Measurements from ENCODE around the gene RHOJ. TPM values are rescaled to one million over a fixed set of nuclear protein-coding genes. Genes with fewer than 3 reads are reported as not detected.

Gene RHOJ
- total and polyA plus RNA-seq, 2 of the 13 experiments (the other 11 are each of a cell fraction or from before 2014, with no cell fraction given), result 0.22 to 1.3 TPM

DNA sequence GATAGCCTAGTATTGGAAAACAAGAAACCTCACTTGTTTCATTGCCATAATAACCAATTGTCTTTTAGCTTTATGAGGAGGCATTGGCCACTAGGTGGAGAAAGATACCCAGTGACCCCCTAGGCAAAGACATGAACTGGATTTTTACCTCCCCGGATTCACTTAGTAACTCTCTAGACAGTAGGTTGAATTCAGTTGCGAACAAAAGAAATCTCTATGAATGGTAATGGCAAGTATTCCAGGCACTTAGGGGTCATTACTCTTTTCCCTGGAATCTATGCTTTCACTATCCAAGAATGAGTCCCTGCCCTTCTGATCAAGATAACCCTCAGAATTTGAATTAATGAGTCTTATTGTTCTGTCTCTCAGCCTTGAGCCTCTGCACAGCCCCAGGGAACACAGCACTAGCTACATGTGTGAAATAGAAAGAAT is 29.5 kb upstream of the RHOJ start (continued):
- TF ChIP-seq, protein P1, sequence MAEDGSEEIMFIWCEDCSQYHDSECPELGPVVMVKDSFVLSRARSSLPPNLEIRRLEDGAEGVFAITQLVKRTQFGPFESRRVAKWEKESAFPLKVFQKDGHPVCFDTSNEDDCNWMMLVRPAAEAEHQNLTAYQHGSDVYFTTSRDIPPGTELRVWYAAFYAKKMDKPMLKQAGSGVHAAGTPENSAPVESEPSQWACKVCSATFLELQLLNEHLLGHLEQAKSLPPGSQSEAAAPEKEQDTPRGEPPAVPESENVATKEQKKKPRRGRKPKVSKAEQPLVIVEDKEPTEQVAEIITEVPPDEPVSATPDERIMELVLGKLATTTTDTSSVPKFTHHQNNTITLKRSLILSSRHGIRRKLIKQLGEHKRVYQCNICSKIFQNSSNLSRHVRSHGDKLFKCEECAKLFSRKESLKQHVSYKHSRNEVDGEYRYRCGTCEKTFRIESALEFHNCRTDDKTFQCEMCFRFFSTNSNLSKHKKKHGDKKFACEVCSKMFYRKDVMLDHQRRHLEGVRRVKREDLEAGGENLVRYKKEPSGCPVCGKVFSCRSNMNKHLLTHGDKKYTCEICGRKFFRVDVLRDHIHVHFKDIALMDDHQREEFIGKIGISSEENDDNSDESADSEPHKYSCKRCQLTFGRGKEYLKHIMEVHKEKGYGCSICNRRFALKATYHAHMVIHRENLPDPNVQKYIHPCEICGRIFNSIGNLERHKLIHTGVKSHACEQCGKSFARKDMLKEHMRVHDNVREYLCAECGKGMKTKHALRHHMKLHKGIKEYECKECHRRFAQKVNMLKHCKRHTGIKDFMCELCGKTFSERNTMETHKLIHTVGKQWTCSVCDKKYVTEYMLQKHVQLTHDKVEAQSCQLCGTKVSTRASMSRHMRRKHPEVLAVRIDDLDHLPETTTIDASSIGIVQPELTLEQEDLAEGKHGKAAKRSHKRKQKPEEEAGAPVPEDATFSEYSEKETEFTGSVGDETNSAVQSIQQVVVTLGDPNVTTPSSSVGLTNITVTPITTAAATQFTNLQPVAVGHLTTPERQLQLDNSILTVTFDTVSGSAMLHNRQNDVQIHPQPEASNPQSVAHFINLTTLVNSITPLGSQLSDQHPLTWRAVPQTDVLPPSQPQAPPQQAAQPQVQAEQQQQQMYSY (CRISPR knock-in tag; IDR thresholded peaks at IDR 0.05), result peak; percentile 89
- TF ChIP-seq TOE1 (CRISPR knock-in tag; IDR thresholded peaks at IDR 0.05) (no peak), STAG1 (CRISPR knock-in tag; IDR thresholded peaks at IDR 0.05) (peak; percentile 68), NFE2L1 (CRISPR knock-in tag; IDR thresholded peaks at IDR 0.05; ENCODE audit: borderline replicate concordance) (no peak), FIP1L1 (IDR thresholded peaks at IDR 0.05; ENCODE audit: borderline replicate concordance, insufficient read depth, low read depth, low read length) (no peak), SMC3 (IDR thresholded peaks at IDR 0.05; ENCODE audit: low read length) (peak; percentile 74), FOXA3 (CRISPR knock-in tag; IDR thresholded peaks at IDR 0.05) (no peak), ZNF780A (CRISPR knock-in tag; IDR thresholded peaks at IDR 0.05) (no peak)
- TF ChIP-seq, protein P2, sequence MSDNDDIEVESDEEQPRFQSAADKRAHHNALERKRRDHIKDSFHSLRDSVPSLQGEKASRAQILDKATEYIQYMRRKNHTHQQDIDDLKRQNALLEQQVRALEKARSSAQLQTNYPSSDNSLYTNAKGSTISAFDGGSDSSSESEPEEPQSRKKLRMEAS (IDR thresholded peaks at IDR 0.05), result no peak

DNA sequence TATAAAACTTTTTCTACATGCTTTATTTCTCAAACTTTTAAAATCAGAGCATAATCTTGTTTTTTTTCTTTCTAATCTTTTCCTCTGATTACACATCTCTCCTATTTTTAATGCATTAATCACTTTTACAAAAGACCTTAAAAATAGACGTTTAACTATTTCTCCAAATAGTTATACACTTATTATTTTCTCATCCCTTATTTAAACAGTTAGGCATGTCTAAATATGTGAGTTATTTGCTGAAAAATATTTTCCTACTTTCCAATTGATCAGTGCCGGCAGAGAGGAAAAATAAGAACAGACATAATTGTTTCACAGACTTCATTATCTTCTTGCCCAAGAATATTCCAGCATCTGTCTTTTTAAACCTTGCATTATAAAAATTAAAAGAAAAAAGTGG is 28.7 kb upstream of the RHOJ start:
- H3K9me3 ChIP-seq (ENCODE audit: low read length), result no peaks in the 10 kb centered on the region
- H3K9ac ChIP-seq (ENCODE audit: insufficient read depth, low read depth, low read length), result no peak overlapping the region
- no peaks in the 10 kb centered on the region for H4K20me1 ChIP-seq (ENCODE audit: insufficient read depth, low read length)
- BruUV-seq (replicated peaks), result no TSS peak
- ChIA-PET CTCF (ENCODE audit: low intra/inter-chr PET ratio, low total read pairs) (interaction anchor here (2.1 kb wide), 1 partner anchor 101 kb away, joined by 27 read pairs; no protein-coding TSS in a partner anchor), POLR2A (no interaction called here)
- no peaks in the 10 kb centered on the region for H3K79me2 ChIP-seq (ENCODE audit: insufficient read depth, low read length)
- no peaks in the 10 kb centered on the region for H3K27me3 ChIP-seq (ENCODE audit: control insufficient read depth in 1 of 2, insufficient read depth in 2 of 2, low read length in 2 of 2)
- H3K4me2 ChIP-seq (ENCODE audit: low read depth, low read length), result no peak overlapping the region
- ATAC-seq (no peak), DNase-seq (ENCODE audit: low spot score) (no peak), FAIRE-seq (no peak)
- no peak overlapping the region for H3K27ac ChIP-seq (ENCODE audit: extremely low read length, insufficient read depth, low read length)
- intact Hi-C loops (cut with micrococcal nuclease; ENCODE audit: unreplicated experiment) (no loop called here), in situ Hi-C loops (cut with HindIII; ENCODE audit: extremely low pct_ligation_motif_present, low pct_unique_long_range_greater_than_20kb) (loop anchor here (5.0 kb wide), 1 partner anchor 102 kb away; no protein-coding TSS in a partner anchor)
- no peaks in the 10 kb centered on the region for H3K4me1 ChIP-seq (ENCODE audit: insufficient read depth, low read length)
- H3K4me3 ChIP-seq (replicated peaks in 1 of 3; ENCODE audit: insufficient read depth in 1 of 3, low read depth in 2 of 3, low read length in 3 of 3), result no peak overlapping the region
- no peaks in the 10 kb centered on the region for H3K36me3 ChIP-seq (replicated peaks in 1 of 2; ENCODE audit: control insufficient read depth in 1 of 2, insufficient read depth in 2 of 2, low read length in 2 of 2)
- no peak overlapping the region for H2AFZ ChIP-seq (ENCODE audit: low read length)
- 2% methylated on average over 2 of the region's 2 CpGs for WGBS (ENCODE audit: low lambda C conversion rate)
- TF ChIP-seq ZNF484 (CRISPR knock-in tag; IDR thresholded peaks at IDR 0.05; ENCODE audit: borderline replicate concordance, low read depth) (no peak), ZBTB3 (CRISPR knock-in tag; IDR thresholded peaks at IDR 0.05; ENCODE audit: borderline replicate concordance, low read depth) (no peak), ATAD3A (CRISPR knock-in tag; IDR thresholded peaks at IDR 0.05) (no peak), JUNB (CRISPR knock-in tag; IDR thresholded peaks at IDR 0.05; ENCODE audit: borderline replicate concordance) (no peak), THAP11 (CRISPR knock-in tag; IDR thresholded peaks at IDR 0.05) (no peak), CBX5 (CRISPR knock-in tag; IDR thresholded peaks at IDR 0.05; ENCODE audit: borderline replicate concordance) (no peak), NFYB (CRISPR knock-in tag; IDR thresholded peaks at IDR 0.05) (no peak), FOXM1 (CRISPR knock-in tag; IDR thresholded peaks at IDR 0.05) (no peak), U2AF2 (IDR thresholded peaks at IDR 0.05; ENCODE audit: low read depth, low read length) (no peak), ZNF282 (IDR thresholded peaks at IDR 0.05; ENCODE audit: partially characterized antibody) (no peak), PITX1 (CRISPR knock-in tag; IDR thresholded peaks at IDR 0.05) (no peak), ADNP (CRISPR knock-in tag; IDR thresholded peaks at IDR 0.05) (no peak)
- TF ChIP-seq, protein P3, sequence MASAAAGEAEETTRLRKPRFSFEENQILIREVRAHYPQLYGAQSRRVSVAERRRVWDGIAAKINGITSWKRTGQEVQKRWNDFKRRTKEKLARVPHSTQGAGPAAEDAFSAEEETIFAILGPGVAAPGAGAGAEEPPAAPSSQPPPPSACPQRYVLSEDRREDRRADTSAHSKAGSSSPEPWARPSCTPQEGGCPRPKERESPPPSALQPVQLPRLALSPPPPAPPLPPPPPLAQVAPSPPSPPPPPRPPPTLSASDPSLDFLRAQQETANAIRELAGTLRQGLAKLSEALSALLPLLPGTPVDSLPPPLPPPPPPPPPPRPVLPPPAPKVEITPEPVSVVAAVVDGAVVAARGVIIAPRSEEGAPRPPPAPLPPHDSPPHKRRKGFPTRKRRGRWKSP (CRISPR knock-in tag; IDR thresholded peaks at IDR 0.05), result no peak
